Esophagus squamous epithelium (tissue), 5 donors: ENCODE results near the gene PCDHB16. TPM values are rescaled to one million over a fixed set of nuclear protein-coding genes. Genes with fewer than 3 reads are reported as not detected.
"Not testable (repeated sequence)": the region's sequence is repeated elsewhere in the genome, so short reads cannot be mapped to it uniquely, and the experiment has no call there.

ENCODE experiments used
- DNase-seq: peaks from one replicate; lab custom pipeline; 2025; lab: John Stamatoyannopoulos, UW
- H3K27ac ChIP-seq, 4 donors: fragments of 200-600 bp; sonication (generic); one replicate each; pipeline ENCODE4 v1.5.1; 2016 to 2019; ENCODE audit warnings: mild to moderate bottlenecking in 1 of 4
- H3K27me3 ChIP-seq, 4 donors: fragments of 200-600 bp; sonication (generic); 1 replicate in 3 of 4; 2 replicates in 1 of 4; pipeline versions ENCODE4 v1.5.1 to v1.6.0; 2017 to 2021; ENCODE audit warnings: antibody characterized with exemption in 1 of 4
- H3K36me3 ChIP-seq, 3 donors: fragments of 200-600 bp; sonication (generic); one replicate each; pipeline ENCODE4 v1.5.1; 2016 to 2019
- H3K4me1 ChIP-seq, 3 donors: fragments of 200-600 bp; sonication (generic); one replicate each; pipeline ENCODE4 v1.5.1; 2017 to 2019
- H3K4me3 ChIP-seq, 4 donors: fragments of 200-600 bp; sonication (generic); 1 replicate in 3 of 4; 2 replicates in 1 of 4; pipeline ENCODE4 v1.5.1; 2016 to 2019; ENCODE audit warnings: mild to moderate bottlenecking in 2 of 4, moderate library complexity in 1 of 4
- H3K9me3 ChIP-seq, 3 donors: fragments of 200-600 bp; sonication (generic); one replicate each; pipeline ENCODE4 v1.5.1; 2016 to 2019
- CTCF ChIP-seq, 6 experiments: fragments of 450-650 bp in 4 of 6; fragments of 200-600 bp in 2 of 6; sonication (generic) in 2 of 6; IDR thresholded peaks; one replicate each; pipeline ENCODE4 v1.5.1; 2016 to 2019; ENCODE audit warnings: antibody characterized with exemption in 6 of 6, mild to moderate bottlenecking in 4 of 6, moderate library complexity in 4 of 6
- POLR2A ChIP-seq, 4 donors: fragments of 450-650 bp; IDR thresholded peaks; one replicate each; pipeline ENCODE4 v1.6.1; 2017; ENCODE audit warnings: antibody characterized with exemption in 4 of 4, mild to moderate bottlenecking in 4 of 4, moderate library complexity in 3 of 4
- WGBS, 2 donors: methylation state at CpG; one replicate each; pipeline ENCODE4 v1.1.5; 2018; 5-methylcytosine and 5-hydroxymethylcytosine counted together
- intact Hi-C: fragments of 100-400 bp; cut with DNase I; formaldehyde crosslinking; loops from one replicate; pipeline ENCODE4 v1.15.0; 2022
- total RNA-seq, 4 donors: library from RNA; depleted of rRNA; stranded (reverse); fragments of >200 nt; gene quantifications; one replicate each; pipeline ENCODE4 v1.1.0, GENCODE V29; 2016
- donor health status: DM: yes; HTN: yes; CAD: no.

PCDHB16 gene
- total RNA-seq, 4 donors from 2014 or later = 0.11 to 1.3 (median 0.61) TPM

DNA sequence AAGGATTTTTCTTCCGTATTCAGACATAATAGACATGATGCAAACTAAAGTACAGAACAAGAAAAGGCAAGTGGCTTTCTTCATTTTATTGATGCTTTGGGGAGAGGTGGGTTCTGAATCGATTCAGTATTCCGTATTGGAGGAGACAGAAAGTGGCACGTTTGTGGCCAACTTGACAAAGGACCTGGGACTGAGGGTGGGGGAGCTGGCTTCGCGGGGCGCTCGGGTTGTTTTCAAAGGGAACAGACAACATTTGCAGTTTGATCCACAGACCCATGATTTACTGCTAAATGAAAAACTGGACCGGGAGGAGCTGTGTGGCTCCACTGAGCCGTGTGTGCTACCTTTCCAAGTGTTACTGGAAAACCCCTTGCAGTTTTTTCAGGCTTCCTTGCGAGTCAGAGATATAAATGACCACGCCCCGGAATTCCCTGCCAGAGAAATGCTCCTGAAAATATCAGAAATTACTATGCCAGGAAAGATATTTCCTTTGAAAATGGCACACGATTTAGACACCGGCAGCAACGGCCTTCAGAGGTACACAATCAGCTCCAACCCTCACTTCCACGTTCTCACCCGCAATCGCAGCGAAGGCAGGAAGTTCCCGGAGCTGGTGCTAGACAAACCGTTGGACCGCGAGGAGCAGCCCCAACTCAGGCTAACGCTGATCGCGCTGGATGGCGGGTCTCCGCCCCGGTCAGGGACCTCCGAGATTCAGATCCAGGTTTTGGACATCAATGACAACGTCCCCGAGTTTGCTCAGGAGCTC, 31.8 kb upstream of the PCDHB16 start:
- TF ChIP-seq CTCF (IDR thresholded peaks at IDR 0.05) (no peak), POLR2A (IDR thresholded peaks at IDR 0.05) (no peak)
- Histone ChIP-seq H3K27ac (no peak overlapping the region), H3K27me3 (peaks cover 0 to 10% (median 0%) of the 10 kb centered on the region in 4 donors), H3K9me3 (peaks cover 0 to 45% (median 28%) of the 10 kb centered on the region in 3 donors), H3K36me3 (no peaks in the 10 kb centered on the region), H3K4me3 (no peak overlapping the region), H3K4me1 (no peaks in the 10 kb centered on the region)
- WGBS, 2 donors = 55 to 60% methylated on average over 24 to 33 of the region's 33 CpGs
- intact Hi-C loops = no loop called here
- DNase-seq = no peak

DNA sequence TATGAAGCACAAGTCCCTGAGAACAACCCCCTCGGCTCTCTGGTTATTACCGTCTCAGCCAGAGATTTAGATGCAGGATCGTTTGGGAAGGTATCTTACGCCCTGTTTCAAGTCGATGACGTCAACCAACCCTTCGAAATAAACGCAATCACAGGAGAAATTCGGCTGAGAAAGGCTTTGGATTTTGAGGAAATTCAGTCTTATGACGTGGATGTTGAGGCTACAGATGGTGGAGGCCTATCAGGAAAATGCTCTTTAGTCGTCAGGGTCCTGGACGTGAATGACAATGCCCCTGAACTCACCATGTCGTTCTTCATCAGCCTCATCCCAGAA, 31.2 kb upstream of the PCDHB16 start:
- Histone ChIP-seq H3K9me3 (peaks cover 0 to 49% (median 28%) of the 10 kb centered on the region in 3 donors), H3K27ac (no peak overlapping the region), H3K4me3 (no peak overlapping the region), H3K4me1 (no peaks in the 10 kb centered on the region), H3K36me3 (no peaks in the 10 kb centered on the region), H3K27me3 (peaks cover 0 to 10% (median 0%) of the 10 kb centered on the region in 4 donors)
- DNase-seq = no peak
- intact Hi-C loops = no loop called here
- 50 to 64% methylated on average over 13 of the region's 13 CpGs for WGBS, 2 donors
- no peak for TF ChIP-seq CTCF (IDR thresholded peaks at IDR 0.05)
- TF ChIP-seq POLR2A (IDR thresholded peaks at IDR 0.05) = no peak

DNA sequence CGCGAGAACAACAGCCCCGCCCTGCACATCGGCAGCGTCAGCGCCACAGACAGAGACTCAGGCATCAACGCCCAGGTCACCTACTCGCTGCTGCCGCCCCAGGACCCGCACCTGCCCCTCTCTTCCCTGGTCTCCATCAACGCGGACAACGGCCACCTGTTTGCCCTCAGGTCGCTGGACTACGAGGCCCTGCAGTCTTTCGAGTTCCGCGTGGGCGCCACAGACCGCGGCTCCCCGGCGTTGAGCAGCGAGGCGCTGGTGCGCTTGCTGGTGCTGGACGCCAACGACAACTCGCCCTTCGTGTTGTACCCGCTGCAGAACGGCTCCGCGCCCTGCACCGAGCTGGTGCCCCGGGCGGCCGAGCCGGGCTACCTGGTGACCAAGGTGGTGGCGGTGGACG, 30.6 kb upstream of the PCDHB16 start:
- H3K4me1 ChIP-seq, intact Hi-C loops, DNase-seq, H3K27ac ChIP-seq, H3K36me3 ChIP-seq, H3K4me3 ChIP-seq: not testable (repeated sequence)
- Histone ChIP-seq H3K27me3 (peaks cover 0 to 10% (median 0%) of the 10 kb centered on the region in 4 donors), H3K9me3 (peaks cover 0 to 55% (median 33%) of the 10 kb centered on the region in 3 donors)
- WGBS, 2 donors = 40 to 54% methylated on average over 12 to 23 of the region's 41 CpGs

DNA sequence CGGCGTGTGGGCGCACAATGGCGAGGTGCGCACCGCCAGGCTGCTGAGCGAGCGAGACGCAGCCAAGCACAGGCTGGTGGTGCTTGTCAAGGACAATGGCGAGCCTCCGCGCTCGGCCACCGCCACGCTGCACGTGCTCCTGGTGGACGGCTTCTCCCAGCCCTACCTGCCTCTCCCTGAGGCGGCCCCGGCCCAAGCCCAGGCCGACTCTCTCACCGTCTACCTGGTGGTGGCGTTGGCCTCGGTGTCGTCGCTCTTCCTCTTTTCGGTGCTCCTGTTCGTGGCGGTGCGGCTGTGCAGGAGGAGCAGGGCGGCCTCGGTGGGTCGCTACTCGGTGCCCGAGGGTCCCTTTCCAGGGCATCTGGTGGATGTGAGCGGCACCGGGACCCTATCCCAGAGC, 30.1 kb upstream of the PCDHB16 start:
- DNase-seq, intact Hi-C loops, H3K27ac ChIP-seq, H3K4me1 ChIP-seq, H3K4me3 ChIP-seq, H3K36me3 ChIP-seq: not testable (repeated sequence)
- Histone ChIP-seq H3K27me3 (peaks cover 0 to 12% (median 0%) of the 10 kb centered on the region in 4 donors), H3K9me3 (peaks cover 0 to 60% (median 37%) of the 10 kb centered on the region in 3 donors)
- WGBS, 2 donors = 51% methylated on average over 7 of the region's 36 CpGs; no CpG with 5 or more reads in 1 of the 2 donors

DNA sequence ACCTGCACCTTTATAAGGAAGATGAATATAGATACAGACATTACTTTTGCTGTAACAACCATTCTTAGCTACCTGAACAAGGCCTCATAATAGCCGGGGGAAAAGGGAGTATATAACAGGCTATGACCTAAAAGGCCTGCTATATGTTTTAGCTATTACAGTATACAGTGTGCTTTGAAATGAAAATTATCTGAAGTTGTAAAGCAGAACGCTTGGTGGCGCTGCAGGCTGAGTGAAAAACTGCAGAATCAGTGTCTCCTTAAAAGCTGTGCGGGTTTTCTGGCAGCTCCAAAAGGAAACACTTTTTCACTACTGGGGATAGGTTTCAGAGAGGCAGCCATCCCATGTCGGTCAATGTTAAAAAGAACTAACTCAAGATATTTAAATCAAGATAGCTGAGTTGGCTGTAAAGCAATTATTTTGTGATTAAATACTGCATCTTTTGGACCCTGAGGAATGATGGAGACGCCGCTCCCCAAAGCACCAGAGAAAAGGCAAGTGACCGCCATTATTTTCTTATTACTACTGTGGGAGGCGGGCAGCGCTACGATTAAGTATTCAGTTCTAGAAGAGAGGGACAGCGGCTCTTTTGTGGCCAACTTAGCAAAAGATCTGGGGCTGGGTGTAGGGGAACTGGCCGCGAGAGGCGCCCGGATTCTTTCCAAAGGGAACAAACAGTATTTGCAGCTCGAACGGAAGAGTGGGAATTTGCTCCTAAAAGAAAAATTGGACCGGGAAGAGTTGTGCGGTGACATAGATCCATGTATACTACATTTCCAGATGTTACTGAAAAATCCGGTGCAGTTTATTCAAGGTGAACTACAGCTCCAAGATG, 26.4 kb upstream of the PCDHB16 start:
- peaks cover 0 to 19% (median 0%) of the 10 kb centered on the region in 4 donors for H3K27me3 ChIP-seq
- no peaks in the 10 kb centered on the region for H3K4me1 ChIP-seq
- TF ChIP-seq CTCF (IDR thresholded peaks at IDR 0.05) (no peak), POLR2A (IDR thresholded peaks at IDR 0.05) (no peak)
- 42 to 47% methylated on average over 17 to 21 of the region's 21 CpGs for WGBS, 2 donors
- peaks cover 0 to 60% (median 42%) of the 10 kb centered on the region in 3 donors for H3K9me3 ChIP-seq
- H3K4me3 ChIP-seq = no peak overlapping the region
- no peak for DNase-seq
- no peak overlapping the region for H3K27ac ChIP-seq
- no peaks in the 10 kb centered on the region for H3K36me3 ChIP-seq
- intact Hi-C loops = no loop called here

- H3K27ac ChIP-seq, H3K36me3 ChIP-seq, H3K27me3 ChIP-seq, H3K4me3 ChIP-seq, DNase-seq, H3K4me1 ChIP-seq, intact Hi-C loops: not testable (repeated sequence)
- peaks cover 0 to 44% (median 28%) of the 10 kb centered on the region in 3 donors for H3K9me3 ChIP-seq
- WGBS, 2 donors = 40 to 43% methylated on average over 2 to 3 of the region's 38 CpGs
Observed at GRCh38 chr5:141157356-141157755, 24.8 kb upstream of the PCDHB16 start.

GRCh38 chr5:141157901-141158300, 24.3 kb upstream of the PCDHB16 start:
- WGBS, 2 donors = 35 to 52% methylated on average over 4 to 5 of the region's 28 CpGs
- intact Hi-C loops, H3K27me3 ChIP-seq, H3K27ac ChIP-seq, H3K36me3 ChIP-seq, H3K4me1 ChIP-seq, H3K4me3 ChIP-seq, DNase-seq: not testable (repeated sequence)
- H3K9me3 ChIP-seq = peaks cover 0 to 46% (median 26%) of the 10 kb centered on the region in 3 donors
